ENCODE results near the gene TGFBR1.

The TGFBR1 gene

DNA sequence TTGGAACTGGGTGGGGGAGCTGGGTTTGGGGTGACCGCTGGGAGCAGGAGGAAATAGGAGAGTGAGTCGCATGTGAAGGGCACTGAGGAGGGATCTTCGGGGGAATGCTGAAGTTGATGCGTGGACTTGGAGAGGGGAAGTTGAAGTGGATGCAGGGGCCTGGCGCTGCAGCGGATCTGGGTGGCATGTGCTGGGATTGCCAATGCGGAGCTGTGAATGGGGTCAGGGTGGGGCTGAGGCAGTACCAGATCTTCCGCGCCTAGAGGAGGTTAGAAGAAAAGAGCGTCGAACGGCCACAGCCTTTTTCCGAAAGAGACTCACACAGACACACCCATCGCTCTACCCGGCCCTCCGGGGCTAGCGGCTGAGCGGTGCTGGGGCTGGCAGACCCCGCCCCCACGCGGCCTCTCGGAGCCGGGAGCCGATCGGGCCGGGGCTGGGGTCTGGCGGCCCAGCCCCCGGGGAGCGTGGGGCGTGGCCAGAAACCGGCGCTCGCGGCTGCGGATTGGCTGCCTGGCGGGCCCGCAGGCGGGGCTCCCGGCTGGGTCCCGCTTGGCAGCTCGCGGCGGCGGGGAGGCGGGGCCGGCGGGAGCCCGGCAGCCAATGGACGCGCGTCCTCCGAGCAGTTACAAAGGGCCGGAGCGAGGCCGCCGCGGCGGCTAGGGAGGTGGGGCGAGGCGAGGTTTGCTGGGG is at the start of gene TGFBR1:
TSS of gene TGFBR1 (plus strand) at position 655 of the 693 bp plus-strand sequence. CDS start 93 bp downstream, outside the sequence.
- in situ Hi-C loops (cut with MboI; ENCODE audit: low pct_unique_long_range_greater_than_20kb, low sequenced_read_pairs), result no loop called here

DNA sequence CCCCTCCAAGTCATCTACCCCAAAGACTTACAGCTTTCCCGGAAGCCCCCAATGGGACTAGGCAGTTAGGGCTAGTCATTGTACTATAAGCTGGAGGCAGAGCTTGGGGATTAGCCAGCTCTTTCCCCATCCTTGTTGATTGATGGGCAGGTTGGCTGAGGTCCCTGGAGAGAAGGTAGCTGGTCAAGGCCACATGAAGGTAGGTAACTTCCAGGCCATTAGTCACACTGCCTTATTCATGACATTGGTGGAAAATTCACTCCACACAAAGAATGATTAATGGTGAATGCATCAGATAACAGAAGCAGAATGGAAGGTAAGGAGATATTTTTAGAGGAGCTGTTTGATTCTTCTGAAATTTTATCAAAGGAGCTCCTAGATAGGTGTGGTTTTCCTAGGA is 49.5 kb upstream of the TGFBR1 start:
- no peak for DNase-seq
- in situ Hi-C loops (cut with MboI; ENCODE audit: low pct_unique_long_range_greater_than_20kb, low sequenced_read_pairs), result no loop called here

More for the DNA sequence above, at the start of gene TGFBR1:
- DNase-seq, result peak; percentile 96

DNA sequence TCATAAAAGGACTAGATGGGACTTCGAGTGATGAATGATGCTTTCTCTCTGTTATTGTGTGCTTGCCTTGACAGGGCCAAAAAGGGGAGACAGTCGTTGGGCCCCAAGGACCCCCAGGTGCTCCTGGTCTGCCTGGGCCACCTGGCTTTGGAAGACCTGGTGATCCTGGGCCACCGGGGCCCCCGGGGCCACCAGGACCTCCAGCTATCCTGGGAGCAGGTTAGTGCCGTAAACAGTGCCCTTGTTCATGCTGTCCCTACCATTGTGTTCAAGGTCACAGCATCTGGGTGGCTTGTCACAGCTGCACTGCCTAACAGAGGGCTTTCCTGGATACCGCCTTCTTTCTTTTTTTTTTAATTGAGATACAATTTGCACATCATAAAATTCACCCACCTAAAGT is 48.7 kb upstream of the TGFBR1 start:
- no peak for DNase-seq
- in situ Hi-C loops (cut with MboI; ENCODE audit: low pct_unique_long_range_greater_than_20kb, low sequenced_read_pairs), result no loop called here

DNA sequence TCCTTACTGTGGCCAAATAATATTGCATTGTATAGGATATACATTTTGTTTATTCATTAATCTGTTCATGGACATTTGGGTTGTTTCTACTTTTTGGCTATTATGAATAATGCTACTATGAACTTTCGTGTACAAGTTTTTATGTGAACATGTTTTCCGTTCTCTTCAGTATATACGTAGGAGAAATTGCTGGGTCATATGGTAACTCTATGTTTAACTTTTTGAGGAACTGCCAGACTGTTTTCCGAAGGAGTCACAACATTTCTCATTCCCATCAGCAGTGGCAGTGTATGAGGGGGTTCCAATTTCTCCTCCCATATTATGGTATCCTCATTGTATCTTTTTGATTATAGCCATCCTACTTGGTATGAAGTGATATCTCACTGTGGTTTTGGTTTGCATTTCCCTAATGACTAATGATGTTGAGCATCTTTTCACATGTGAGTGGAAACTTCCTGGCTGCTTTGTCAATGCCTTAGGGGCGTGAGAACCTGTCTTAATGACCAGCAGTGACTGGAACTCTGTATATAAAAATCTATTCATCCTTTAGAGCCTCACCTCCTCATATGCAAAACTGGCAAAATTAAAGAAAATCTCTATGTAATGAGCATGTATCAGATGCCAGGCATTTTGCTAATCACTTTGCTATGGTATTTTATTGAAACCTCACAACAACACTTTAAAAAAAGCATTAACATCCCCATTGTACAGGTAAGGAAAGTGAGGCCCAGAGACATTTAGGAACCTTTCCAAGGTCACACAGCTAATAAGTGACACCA is 47.8 kb upstream of the TGFBR1 start:
- in situ Hi-C loops (cut with MboI; ENCODE audit: low pct_unique_long_range_greater_than_20kb, low sequenced_read_pairs), result no loop called here

DNA sequence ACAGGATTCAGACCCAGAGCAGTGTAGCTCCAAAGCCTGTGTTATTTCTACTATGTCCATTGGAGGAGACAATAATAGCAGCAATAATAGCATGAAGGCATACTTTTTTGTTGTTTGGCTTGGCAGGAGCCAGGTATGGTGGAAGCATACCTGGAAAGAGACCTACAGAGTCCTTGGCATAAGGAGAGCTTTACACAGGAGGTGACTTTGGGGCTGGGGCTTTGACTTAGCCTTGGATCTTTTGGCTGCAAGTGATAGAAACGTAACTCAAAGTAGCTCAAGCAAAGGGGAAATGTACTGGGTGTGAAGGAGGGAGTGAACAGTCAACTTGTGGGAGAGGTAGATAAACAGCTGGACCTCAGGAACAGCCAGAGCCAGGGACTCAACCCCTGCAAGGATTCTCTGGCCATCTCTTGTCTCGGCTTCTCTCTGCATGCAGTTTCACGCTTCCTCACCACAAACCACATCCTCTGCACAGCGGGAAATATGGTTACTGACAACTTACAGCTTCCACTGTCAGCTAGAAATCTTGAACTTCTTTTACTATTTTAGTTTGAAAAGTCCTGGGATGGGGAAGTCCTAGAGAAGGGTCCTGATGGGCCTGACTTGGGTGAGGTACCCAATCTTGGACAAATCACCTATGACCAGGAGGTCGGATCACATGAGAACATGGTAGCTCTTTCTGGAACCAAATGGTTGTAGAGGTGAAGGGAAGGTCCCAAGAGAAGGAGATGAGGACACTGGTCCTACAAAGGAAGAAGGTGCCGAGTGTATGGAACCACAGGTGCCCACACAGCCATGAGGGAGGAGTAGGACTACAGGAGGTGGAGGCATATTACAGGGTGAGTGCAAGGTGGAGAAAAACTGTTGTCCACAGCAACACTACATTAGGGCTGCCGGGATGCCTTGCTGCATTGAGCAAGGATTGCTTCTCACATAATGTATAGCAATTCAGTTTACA is 47.0 kb upstream of the TGFBR1 start:
- peak; percentile 95 for DNase-seq
- in situ Hi-C loops (cut with MboI; ENCODE audit: low pct_unique_long_range_greater_than_20kb, low sequenced_read_pairs), result no loop called here

More for the DNA sequence above, 47.8 kb upstream of the TGFBR1 start:
- no peak for DNase-seq

DNA sequence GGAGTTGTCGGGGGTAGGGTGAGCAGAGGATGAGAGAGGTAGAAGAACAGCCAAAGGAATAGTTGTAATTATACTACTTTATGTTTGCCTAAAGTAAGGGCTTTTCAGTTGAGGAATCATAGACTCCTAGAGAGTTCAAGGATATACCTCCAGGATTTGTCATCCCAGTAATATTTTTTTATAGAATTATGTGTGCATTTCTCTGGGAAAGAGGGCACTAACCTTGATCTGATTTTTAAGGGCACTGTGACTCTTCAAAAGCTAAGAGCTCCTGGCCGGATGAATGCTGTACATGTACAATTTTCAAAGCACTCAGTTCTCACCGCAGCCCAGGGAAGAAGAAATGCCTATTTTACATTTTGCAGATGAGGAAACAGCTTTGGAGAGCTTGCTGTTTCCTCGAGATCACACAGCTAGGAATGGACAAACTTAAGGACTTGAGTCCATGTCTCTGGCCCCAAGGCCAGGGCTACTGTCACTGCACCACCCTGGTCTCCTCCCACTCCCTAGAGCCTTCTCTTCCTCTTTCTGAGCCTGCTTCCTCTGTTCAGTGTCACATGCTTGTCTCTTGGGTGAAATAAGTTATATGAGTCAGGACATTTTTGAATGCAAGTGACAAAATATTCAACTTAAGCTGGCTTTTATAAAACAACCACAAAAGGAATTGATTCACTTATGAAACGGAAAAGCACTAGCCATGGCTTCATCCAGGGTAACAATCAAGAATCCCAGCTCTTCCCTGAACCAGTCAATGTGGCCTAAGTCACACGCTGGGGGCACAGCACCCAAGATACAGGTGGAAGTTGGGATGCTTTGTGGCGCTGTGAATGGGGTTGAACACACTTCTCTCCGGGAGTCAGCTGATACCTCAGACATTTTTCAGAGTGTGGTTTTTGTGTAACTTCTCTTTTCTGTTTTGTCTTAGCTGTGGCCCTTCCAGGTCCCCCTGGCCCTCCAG is 45.7 kb upstream of the TGFBR1 start:
- in situ Hi-C loops (cut with MboI; ENCODE audit: low pct_unique_long_range_greater_than_20kb, low sequenced_read_pairs), result no loop called here

DNA sequence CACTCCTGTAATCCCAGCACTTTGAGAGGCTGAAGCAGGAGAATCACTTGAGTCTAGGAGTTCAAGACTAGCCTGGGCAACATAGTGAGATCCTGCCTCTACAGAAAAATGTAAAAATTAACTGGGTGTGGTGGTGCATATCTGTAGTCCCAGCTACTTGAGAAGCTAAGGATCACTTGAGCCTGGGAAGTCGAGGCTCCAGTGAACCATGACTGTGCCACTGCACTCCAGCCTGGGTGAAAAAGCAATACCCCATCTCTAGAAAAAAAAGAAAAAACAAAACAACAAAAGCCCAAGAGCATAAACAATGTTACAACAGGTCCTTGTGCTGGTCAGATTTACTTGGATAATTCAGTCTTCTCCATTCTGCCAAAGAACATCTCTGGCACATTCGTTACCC is 44.3 kb upstream of the TGFBR1 start:
- in situ Hi-C loops (cut with MboI; ENCODE audit: low pct_unique_long_range_greater_than_20kb, low sequenced_read_pairs), result no loop called here

More for the DNA sequence above, 45.7 kb upstream of the TGFBR1 start:
- peak; percentile 79 for DNase-seq

DNA sequence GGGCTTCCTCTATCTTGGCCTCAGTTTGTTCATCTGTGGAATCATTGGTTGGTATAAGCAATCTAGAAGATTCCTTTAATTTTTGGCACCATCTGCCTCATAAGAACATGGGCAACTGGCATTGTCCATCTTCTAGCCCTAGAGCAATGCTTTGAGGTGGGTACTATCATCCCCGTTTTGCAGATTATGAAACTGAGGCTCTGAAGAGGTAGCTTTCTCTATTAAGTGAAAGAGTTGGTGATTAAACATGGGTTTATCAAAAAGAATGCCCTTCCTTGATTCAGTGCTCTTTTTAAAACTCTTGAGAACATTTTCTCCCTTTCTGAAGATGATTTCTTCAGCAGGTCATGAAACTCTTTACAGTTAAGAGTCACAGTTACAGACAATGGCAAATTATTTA is 42.4 kb upstream of the TGFBR1 start:
- in situ Hi-C loops (cut with MboI; ENCODE audit: low pct_unique_long_range_greater_than_20kb, low sequenced_read_pairs), result no loop called here
- DNase-seq, result no peak

More for the DNA sequence above, 44.3 kb upstream of the TGFBR1 start:
- DNase-seq, result no peak

DNA sequence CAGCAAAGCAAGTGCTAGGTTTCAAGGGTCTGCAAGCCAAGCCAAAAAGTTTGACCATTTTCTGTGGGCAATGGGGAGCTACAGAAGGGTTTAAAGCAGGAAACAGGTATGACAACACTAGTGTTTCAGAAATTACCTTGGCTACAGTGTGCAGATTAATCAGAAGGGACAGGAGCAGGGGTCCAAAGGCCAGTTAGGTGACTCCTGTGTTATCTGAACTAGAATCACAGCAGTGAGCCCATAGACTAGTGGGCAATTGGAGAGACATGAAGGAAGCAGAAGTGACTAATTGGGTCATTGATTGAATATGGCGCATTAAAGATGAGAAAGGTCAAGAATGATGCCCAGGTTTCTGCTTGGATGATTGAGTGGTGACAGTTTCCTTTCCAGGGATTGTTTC is 41.4 kb upstream of the TGFBR1 start:
- DNase-seq, result no peak
- in situ Hi-C loops (cut with MboI; ENCODE audit: low pct_unique_long_range_greater_than_20kb, low sequenced_read_pairs), result no loop called here

DNA sequence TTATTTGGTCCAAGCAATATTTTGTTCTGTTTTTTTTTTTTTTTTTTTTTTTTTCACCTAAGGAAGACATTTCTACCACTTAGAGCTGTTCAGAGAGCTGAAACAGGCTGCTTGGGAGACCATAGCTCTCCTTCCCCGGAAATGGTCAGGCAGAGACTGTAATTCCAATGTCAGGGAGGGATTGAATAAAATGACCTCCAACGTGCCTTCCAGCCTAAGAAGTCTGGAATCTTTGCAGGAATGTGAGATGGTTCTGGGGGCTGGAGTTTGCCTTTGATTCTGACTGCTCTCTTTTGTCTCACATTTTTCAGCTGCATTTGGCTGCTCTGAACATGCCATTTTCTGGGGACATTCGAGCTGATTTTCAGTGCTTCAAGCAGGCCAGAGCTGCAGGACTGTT is 38.3 kb upstream of the TGFBR1 start:
- in situ Hi-C loops (cut with MboI; ENCODE audit: low pct_unique_long_range_greater_than_20kb, low sequenced_read_pairs), result no loop called here

DNA sequence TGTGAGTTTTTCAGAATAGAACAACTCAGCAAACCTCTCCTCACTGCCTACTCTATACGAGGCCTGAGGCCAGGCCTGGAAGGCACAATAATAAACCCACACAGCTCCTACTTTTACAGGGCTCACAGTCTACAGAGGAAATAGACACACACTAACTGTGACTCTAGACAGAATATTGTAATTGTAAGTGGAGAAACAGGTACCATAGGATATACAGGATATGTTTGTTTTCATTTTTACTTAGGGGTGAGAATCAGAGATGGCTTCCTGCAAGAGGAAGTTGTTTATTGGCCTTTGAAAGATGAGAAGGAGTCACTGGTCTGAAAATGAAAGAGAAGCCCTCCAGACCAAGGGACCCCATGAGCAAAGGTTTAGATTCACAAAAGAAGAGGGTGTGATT is 35.8 kb upstream of the TGFBR1 start:
- in situ Hi-C loops (cut with MboI; ENCODE audit: low pct_unique_long_range_greater_than_20kb, low sequenced_read_pairs), result no loop called here

More for the DNA sequence above, 38.3 kb upstream of the TGFBR1 start:
- no peak for DNase-seq

DNA sequence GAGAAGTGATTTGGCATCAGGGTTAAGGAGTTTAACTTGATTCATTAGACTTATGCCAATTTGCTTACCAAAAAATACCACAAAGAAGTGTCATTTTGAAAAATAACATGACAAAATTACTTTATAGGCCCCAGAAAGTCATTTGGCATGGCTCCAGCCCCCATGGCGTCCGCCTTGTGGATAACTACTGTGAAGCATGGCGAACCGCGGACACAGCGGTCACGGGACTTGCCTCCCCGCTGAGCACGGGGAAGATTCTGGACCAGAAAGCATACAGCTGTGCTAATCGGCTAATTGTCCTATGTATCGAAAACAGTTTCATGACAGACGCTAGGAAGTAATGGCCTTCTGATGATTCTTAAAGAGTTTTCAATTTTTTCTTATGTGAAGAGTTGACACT is 35.4 kb upstream of the TGFBR1 start:
- in situ Hi-C loops (cut with MboI; ENCODE audit: low pct_unique_long_range_greater_than_20kb, low sequenced_read_pairs), result no loop called here
- no peak for DNase-seq

More for the DNA sequence above, 35.8 kb upstream of the TGFBR1 start:
- DNase-seq, result no peak

DNA sequence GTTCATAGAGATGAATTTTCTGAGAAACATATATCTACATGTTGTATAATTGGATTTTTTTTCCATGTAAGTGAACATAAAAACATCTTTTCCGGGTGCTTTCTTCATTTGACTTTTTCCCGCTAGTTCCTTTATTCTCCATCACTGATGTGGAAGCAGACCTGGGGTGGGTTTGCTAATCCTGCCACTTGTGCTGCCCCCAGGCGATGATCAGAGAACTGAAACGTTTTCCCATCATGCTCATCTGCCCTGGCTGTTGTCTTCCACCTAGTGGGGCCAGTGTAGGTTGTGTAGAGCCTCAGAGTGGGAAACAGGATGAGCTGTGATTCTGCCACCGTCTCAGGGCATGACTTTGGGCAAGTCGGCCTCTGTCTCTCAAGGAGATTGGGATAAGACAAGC is 34.2 kb upstream of the TGFBR1 start:
- in situ Hi-C loops (cut with MboI; ENCODE audit: low pct_unique_long_range_greater_than_20kb, low sequenced_read_pairs), result no loop called here
- DNase-seq, result no peak

DNA sequence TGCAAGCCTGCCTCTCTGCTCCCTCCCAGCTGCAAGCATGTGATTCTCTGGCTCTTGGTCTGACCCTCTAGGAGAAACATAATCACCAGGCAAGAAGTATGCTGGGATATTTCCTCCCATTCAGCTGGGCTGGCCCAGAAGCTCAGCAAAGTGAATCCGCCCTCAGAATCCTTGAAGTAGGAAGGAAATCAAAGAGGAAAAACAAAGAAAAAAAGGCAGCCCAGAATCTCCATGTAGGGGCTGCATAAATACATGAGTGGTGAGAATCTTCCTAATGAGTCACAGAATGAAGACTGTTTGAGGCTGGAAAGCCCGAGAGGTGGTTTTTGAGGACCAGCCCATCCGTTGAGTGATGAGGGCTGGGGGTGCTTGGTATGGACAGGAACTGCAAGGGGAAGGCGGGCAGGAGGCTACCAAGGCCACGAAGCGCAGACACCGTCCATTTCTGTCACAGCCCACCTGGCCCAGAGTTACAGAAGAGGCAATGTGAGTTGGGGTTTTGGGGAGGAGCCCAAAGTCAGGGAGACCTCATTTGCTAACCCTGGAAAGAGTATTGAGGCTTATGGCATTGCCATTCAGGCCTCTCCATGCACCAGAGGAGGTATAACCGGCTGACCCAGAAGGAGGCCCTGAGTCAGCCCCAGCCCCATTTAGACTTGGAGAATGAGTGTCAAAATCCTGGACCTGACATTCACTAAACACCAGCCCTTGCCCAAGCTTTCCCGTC is 33.4 kb upstream of the TGFBR1 start:
- no peak for DNase-seq
- in situ Hi-C loops (cut with MboI; ENCODE audit: low pct_unique_long_range_greater_than_20kb, low sequenced_read_pairs), result no loop called here

DNA sequence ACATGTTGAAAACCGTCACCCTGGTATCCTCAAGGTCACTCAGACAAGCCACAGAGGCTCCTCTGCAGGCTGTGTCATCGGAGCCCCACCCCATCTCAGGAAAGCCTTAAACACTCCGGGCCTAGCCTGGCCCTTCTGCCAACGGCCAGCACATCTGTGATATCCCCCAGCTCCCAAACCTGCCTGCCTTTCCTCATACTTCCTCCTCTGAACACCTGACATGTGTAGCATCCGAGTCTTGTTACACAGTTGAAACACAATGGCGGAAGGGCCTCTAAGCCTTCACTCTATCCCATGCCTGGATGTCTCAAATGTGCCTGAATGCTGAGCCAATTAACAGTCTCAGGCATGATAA is 32.9 kb upstream of the TGFBR1 start:
- no peak for DNase-seq
- in situ Hi-C loops (cut with MboI; ENCODE audit: low pct_unique_long_range_greater_than_20kb, low sequenced_read_pairs), result no loop called here

DNA sequence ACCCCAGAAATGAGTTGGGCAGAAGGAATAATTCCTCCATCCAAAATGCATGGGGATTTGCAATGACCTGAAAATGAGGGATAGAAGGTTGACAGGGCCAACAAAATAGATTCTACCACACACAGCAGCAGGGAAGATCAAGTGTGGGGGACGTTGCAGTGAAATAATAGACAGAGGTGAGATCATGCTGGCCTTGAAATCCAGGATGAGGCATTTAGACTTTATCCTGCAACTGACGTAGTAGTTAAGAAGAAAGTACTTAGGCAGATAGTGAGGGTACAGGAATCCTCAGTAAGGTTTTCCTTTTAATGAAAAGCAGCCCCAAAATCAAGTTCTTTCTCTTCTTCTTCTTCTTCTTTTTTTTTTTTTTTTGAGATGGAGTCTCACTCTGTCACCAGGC is 31.6 kb upstream of the TGFBR1 start:
- in situ Hi-C loops (cut with MboI; ENCODE audit: low pct_unique_long_range_greater_than_20kb, low sequenced_read_pairs), result no loop called here
- DNase-seq, result no peak

DNA sequence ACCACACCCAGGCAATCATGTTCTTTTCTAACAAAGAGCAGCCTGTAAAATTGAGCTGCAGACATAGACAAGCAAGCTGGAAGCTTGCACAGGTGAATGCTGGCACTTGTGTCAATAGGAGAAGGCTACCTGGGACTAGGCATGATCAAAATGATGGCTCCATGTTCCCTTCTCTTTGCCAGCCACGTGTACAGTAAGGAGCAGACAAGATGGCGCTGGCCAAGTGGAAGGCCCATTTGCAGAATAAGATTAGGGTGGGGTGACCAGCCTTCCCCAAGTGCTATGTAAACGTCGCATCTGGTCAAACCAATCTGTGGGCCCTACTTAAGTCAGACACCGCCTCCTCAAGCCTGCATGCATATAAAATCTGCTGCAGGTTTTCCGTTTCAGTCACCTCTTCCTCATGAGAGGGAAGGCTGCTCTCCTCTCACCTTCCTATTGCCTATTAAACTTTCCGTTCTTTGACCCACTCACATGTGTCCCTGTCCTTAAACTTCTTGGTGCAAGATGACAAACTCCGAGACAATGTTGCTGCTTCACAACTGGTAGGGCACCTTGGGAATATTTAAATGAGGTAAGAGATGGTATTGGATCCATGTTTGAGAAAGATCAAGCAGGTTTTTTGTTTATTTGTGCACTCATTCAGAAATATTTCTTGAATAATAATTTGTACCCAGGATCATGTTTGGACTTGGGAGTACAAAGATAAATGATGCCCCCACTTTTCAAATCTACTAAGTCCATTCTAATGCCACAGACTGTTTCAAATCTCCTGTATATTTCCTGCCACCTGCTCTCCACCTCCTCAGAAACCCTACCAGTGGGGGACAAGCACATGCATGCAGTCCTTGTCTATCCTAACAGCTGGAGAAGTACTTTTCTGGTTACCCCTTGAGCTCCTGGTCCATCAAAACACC is 30.7 kb upstream of the TGFBR1 start:
- in situ Hi-C loops (cut with MboI; ENCODE audit: low pct_unique_long_range_greater_than_20kb, low sequenced_read_pairs), result no loop called here
- DNase-seq, result no peak
